ENCODE results near the gene BID. TPM values are rescaled to one million over a fixed set of nuclear protein-coding genes. Genes with fewer than 3 reads are reported as not detected.

Gene BID
- total RNA-seq, 2 donors from 2014 or later: 4.0 to 9.3 TPM

DNA sequence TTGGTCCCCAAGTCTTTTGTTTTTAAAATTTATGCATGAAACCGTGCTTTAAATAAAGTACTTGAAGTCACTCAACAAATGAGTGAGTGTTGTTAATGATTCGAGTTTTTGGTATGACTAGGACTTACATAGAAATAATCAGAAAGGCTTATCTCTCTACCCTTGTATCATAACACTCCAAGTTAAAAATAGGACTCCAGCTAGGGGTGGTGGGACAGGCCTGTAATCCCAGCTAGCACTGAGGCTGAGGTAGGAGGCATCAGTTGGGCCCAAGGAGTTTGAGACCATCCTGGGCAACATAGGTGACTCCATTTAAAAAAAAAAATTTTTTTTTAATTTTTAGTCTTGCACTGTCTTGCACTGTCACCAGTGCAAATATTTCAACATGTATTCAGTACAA, 80.1 kb downstream of the BID start:
- no peaks in the 10 kb centered on the region for H3K27me3 ChIP-seq

DNA sequence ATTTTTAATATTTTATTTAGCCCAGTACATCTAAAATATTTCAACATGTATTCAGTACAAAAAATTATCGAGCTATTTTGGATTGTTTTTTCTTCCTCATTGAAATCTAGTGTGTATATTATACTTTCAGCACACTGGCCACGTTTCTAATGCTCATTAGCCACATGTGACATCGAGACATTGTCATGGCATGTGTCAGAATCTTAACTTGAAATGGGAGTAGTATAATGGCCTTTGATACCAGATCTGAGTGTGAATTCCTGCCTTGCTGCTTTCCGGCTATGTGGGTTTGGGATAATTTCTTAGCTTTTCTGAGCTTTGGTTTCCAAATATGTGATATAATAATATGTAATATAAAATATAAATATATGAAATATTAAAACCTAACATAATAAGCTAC, 81.4 kb downstream of the BID start:
- no peak for TF ChIP-seq POLR2A (IDR thresholded peaks at IDR 0.05)
- TF ChIP-seq, protein P1, sequence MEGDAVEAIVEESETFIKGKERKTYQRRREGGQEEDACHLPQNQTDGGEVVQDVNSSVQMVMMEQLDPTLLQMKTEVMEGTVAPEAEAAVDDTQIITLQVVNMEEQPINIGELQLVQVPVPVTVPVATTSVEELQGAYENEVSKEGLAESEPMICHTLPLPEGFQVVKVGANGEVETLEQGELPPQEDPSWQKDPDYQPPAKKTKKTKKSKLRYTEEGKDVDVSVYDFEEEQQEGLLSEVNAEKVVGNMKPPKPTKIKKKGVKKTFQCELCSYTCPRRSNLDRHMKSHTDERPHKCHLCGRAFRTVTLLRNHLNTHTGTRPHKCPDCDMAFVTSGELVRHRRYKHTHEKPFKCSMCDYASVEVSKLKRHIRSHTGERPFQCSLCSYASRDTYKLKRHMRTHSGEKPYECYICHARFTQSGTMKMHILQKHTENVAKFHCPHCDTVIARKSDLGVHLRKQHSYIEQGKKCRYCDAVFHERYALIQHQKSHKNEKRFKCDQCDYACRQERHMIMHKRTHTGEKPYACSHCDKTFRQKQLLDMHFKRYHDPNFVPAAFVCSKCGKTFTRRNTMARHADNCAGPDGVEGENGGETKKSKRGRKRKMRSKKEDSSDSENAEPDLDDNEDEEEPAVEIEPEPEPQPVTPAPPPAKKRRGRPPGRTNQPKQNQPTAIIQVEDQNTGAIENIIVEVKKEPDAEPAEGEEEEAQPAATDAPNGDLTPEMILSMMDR (IDR thresholded peaks at IDR 0.05): no peak
- DNase-seq (no peak), ATAC-seq (no peak)
- no peak overlapping the region for H3K27ac ChIP-seq
- H3K36me3 ChIP-seq (replicated peaks in 1 of 2; ENCODE audit: insufficient read depth in 1 of 2, low read depth in 2 of 2): peaks cover 0 to 3% of the 10 kb centered on the region in 2 donors
- no peaks in the 10 kb centered on the region for H3K4me1 ChIP-seq
- no peaks in the 10 kb centered on the region for H3K27me3 ChIP-seq
- H3K9me3 ChIP-seq: no peaks in the 10 kb centered on the region
- H3K4me3 ChIP-seq: no peak overlapping the region
- intact Hi-C loops (cut with DNase I): no loop called here
- WGBS, 2 donors: 85 to 87% methylated on average over 4 of the region's 4 CpGs

More for the DNA sequence above, 80.1 kb downstream of the BID start:
- TF ChIP-seq, protein P1 (IDR thresholded peaks at IDR 0.05): no peak
- TF ChIP-seq POLR2A (IDR thresholded peaks at IDR 0.05): no peak
- H3K9me3 ChIP-seq: no peaks in the 10 kb centered on the region
- no peak for ATAC-seq
- no peak overlapping the region for H3K4me3 ChIP-seq
- DNase-seq: no peak
- H3K36me3 ChIP-seq (replicated peaks in 1 of 2; ENCODE audit: insufficient read depth in 1 of 2, low read depth in 2 of 2): peaks cover 0 to 3% of the 10 kb centered on the region in 2 donors
- intact Hi-C loops (cut with DNase I): no loop called here
- no peak overlapping the region for H3K27ac ChIP-seq
- H3K4me1 ChIP-seq: no peaks in the 10 kb centered on the region
- 78 to 81% methylated on average over 2 of the region's 2 CpGs for WGBS, 2 donors

DNA sequence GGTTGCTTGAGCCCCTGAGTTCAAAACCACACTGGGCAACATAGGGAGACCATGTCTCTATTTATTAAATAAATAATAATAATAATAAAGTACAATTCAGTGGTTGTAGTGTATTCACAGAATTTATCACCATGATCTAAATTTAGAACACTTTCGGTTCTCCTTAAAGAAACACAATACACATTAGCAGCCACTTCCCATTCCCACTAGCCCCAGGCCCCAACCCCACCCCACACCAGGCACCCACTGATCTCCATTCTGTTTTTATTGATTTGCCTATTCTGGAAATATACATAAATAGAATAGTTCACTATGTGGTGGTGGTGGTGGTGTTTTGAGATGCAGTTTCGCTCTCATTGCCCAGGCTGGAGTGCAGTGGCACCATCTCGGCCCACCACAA, 90.0 kb downstream of the BID start:
- ATAC-seq (no peak), DNase-seq (no peak)
- intact Hi-C loops (cut with DNase I): no loop called here
- H3K4me3 ChIP-seq: no peak overlapping the region
- WGBS, 2 donors: 82 to 88% methylated on average over 3 of the region's 3 CpGs
- no peaks in the 10 kb centered on the region for H3K4me1 ChIP-seq
- TF ChIP-seq, protein P1 (IDR thresholded peaks at IDR 0.05): no peak
- TF ChIP-seq POLR2A (IDR thresholded peaks at IDR 0.05): no peak
- H3K36me3 ChIP-seq (replicated peaks in 1 of 2; ENCODE audit: insufficient read depth in 1 of 2, low read depth in 2 of 2): no peaks in the 10 kb centered on the region
- no peaks in the 10 kb centered on the region for H3K27me3 ChIP-seq
- H3K9me3 ChIP-seq: no peaks in the 10 kb centered on the region
- H3K27ac ChIP-seq: no peak overlapping the region

Small RNAs within 50 kb of the gene (microRNA-seq; reads per million reads assigned to microRNA genes)
- gene MIR3198-1 (ENCODE audit: borderline number of aligned reads in 2 of 2, borderline replicate concordance in 2 of 2): 0 reads per million in 2 donors

Small RNAs within 50 kb of the gene (small RNA-seq; reads per million reads assigned to genes)
- not detected for gene MIR3198-1

Other genes starting within 250 kb of the BID start
- 1 to 10 TPM; 2.1 to 4.9 TPM for gene SLC25A18, start 211.0 kb downstream of the BID start, total RNA-seq
- gene ATP6V1E1, start 145.7 kb downstream of the BID start, total RNA-seq: 10 to 100 TPM; 38.1 to 58.7 TPM
- 10 to 100 TPM; 19.8 to 35.0 TPM for gene BCL2L13, start 135.7 kb downstream of the BID start, total RNA-seq